GM11168 (cell line): ENCODE measurements around the gene HELT.

Source experiments
- in situ Hi-C: fragments of 300-500 bp; cut with MboI; formaldehyde crosslinking; loops from one replicate; pipeline ENCODE4 v1.12.0; 2022; ENCODE audit warnings: low sequenced_read_pairs; ENCODE audit not compliant: unreplicated experiment

Gene HELT

GRCh38 chr4:185002784-185003183 is 15.5 kb upstream of the HELT start:
- in situ Hi-C loops: no loop called here

- in situ Hi-C loops: no loop called here
Measured at GRCh38 chr4:185003596-185004351, 14.5 kb upstream of the HELT start.

GRCh38 chr4:185004562-185005218 is 13.6 kb upstream of the HELT start:
- in situ Hi-C loops: no loop called here

GRCh38 chr4:185005219-185005819 is 13.0 kb upstream of the HELT start:
- in situ Hi-C loops: no loop called here

- in situ Hi-C loops: no loop called here
Measured at GRCh38 chr4:185011408-185011807, 6.9 kb upstream of the HELT start.

- in situ Hi-C loops: no loop called here
Measured at GRCh38 chr4:185013417-185014125, 4.7 kb upstream of the HELT start.

GRCh38 chr4:185015108-185015507 is 3.2 kb upstream of the HELT start:
- in situ Hi-C loops: no loop called here

- in situ Hi-C loops: no loop called here
Measured at GRCh38 chr4:185016101-185016940, 2.0 kb upstream of the HELT start.

- in situ Hi-C loops: no loop called here
Measured at GRCh38 chr4:185016946-185017758, 1.1 kb upstream of the HELT start.

GRCh38 chr4:185018834-185019455 is 655 bp downstream of the HELT start:
- in situ Hi-C loops: no loop called here

GRCh38 chr4:185019456-185020292 is 1.4 kb downstream of the HELT start:
- in situ Hi-C loops: no loop called here

- in situ Hi-C loops: no loop called here
Measured at GRCh38 chr4:185020293-185020808, 2.1 kb downstream of the HELT start.

GRCh38 chr4:185020863-185021761 is 2.8 kb downstream of the HELT start:
- in situ Hi-C loops: no loop called here

GRCh38 chr4:185023471-185023870 is 5.2 kb downstream of the HELT start:
- in situ Hi-C loops: no loop called here

- in situ Hi-C loops: loop anchor here (25.0 kb wide), 1 partner anchor 259 kb away; no protein-coding TSS in a partner anchor
Measured at GRCh38 chr4:185028625-185029024, 10.3 kb downstream of the HELT start.

GRCh38 chr4:185031611-185032010 is 13.3 kb downstream of the HELT start:
- in situ Hi-C loops: loop anchor here (10.0 to 25.0 kb wide), 2 partner anchors 103 to 256 kb away; no protein-coding TSS in a partner anchor
